HepG2 (cell line): ENCODE measurements around the gene LYRM2. TPM values are rescaled to one million over a fixed set of nuclear protein-coding genes. Genes with fewer than 3 reads are reported as not detected.

ENCODE experiments used
- ATAC-seq: fragments of 200-7000 bp; cut with Tn5 transposase; 3 replicates; pipeline ENCODE4 v1.9.1; 2020; ENCODE audit warnings: mild to moderate bottlenecking, moderate library complexity
- BruUV-seq: library from RNA; stranded (reverse); fragments of 400-500 nt; replicated peaks from 2 replicates; lab custom pipeline; 2021; lab: Mats Ljungman, UMichigan
- CTCF ChIA-PET: fragments of 300-600 bp; formaldehyde crosslinking; extraction: SDS; loops from one replicate; lab custom pipeline; 2021; ENCODE audit warnings: low total read pairs, inconsistent platforms, low intra/inter-chr PET ratio; lab: Yijun Ruan, JAX
- POLR2A ChIA-PET: fragments of 350-600 bp; sonication (Branson Sonifier 250); formaldehyde crosslinking; loops from one replicate; lab custom pipeline; 2020; ENCODE audit warnings: antibody characterized with exemption, inconsistent platforms; lab: Yijun Ruan, JAX
- DNase-seq: peaks from one replicate; pipeline ENCODE4 v3.0.0-alpha.2; 2015; ENCODE audit warnings: low spot score
- FAIRE-seq: peaks from 3 replicates; lab custom pipeline; 2011; peaks lifted over from hg19 to GRCh38; lab: Jason Lieb, UNC
- H2AFZ ChIP-seq: one replicate; pipeline ENCODE4 v1.6.1; 2011; ENCODE audit warnings: low read length, inconsistent platforms
- H3K27ac ChIP-seq: fragments of 300-600 bp; 3 replicates; pipeline ENCODE4 v1.8.0; 2011; ENCODE audit warnings: mixed run types, mild to moderate bottlenecking, mixed read lengths, low read length, inconsistent platforms; ENCODE audit not compliant: insufficient read depth; ENCODE audit errors: extremely low read length
- H3K27me3 ChIP-seq, 2 experiments: fragments of 200-600 bp in 1 of 2; 2 replicates in 1 of 2; 3 replicates in 1 of 2; pipeline versions ENCODE4 v1.6.0 to v1.8.0; 2011; ENCODE audit warnings: low read length in 2 of 2, mild to moderate bottlenecking in 2 of 2, moderate library complexity in 2 of 2, inconsistent platforms in 1 of 2; ENCODE audit not compliant: insufficient read depth in 2 of 2, control insufficient read depth in 1 of 2
- H3K36me3 ChIP-seq, 2 experiments: fragments of 200-600 bp in 1 of 2; replicated peaks in 1 of 2; 2 replicates in 1 of 2; 3 replicates in 1 of 2; pipeline versions ENCODE4 v1.5.1 to v1.8.0; 2011; ENCODE audit warnings: low read length in 2 of 2, inconsistent platforms in 1 of 2; ENCODE audit not compliant: insufficient read depth in 2 of 2, control insufficient read depth in 1 of 2
- H3K4me1 ChIP-seq: 2 replicates; pipeline ENCODE4 v1.5.1; 2012; ENCODE audit warnings: low read length, inconsistent platforms; ENCODE audit not compliant: insufficient read depth
- H3K4me2 ChIP-seq: 2 replicates; pipeline ENCODE4 v1.6.0; 2011; ENCODE audit warnings: low read depth, low read length, inconsistent platforms
- H3K4me3 ChIP-seq, 3 experiments: fragments of 200-600 bp in 1 of 3; sonication (generic), shearing (Covaris generic) in 1 of 3; replicated peaks in 1 of 3; 2 replicates each; pipeline ENCODE4 v1.5.1; 2011 to 2016; ENCODE audit warnings: low read length in 3 of 3, inconsistent platforms in 2 of 3, low read depth in 2 of 3, mild to moderate bottlenecking in 2 of 3, control low read depth in 1 of 3, mixed read lengths in 1 of 3; ENCODE audit not compliant: insufficient read depth in 1 of 3
- H3K79me2 ChIP-seq: one replicate; pipeline ENCODE4 v1.6.1; 2011; ENCODE audit warnings: low read length, inconsistent platforms; ENCODE audit not compliant: insufficient read depth
- H3K9ac ChIP-seq: 2 replicates; pipeline ENCODE4 v1.6.0; 2011; ENCODE audit warnings: mild to moderate bottlenecking, low read depth, low read length, inconsistent platforms; ENCODE audit not compliant: insufficient read depth
- H3K9me3 ChIP-seq: 2 replicates; pipeline ENCODE4 v1.5.1; 2012; ENCODE audit warnings: mild to moderate bottlenecking, low read length
- H4K20me1 ChIP-seq: 2 replicates; pipeline ENCODE4 v1.6.0; 2011; ENCODE audit warnings: inconsistent platforms, mild to moderate bottlenecking, low read length, moderate library complexity; ENCODE audit not compliant: insufficient read depth
- CREBL2 ChIP-seq: sonication (generic); formaldehyde crosslinking; IDR thresholded peaks from 2 replicates; pipeline ENCODE4 v1.8.1; 2023; ENCODE audit warnings: missing genetic modification reagents, mild to moderate bottlenecking, borderline replicate concordance
- MAFG ChIP-seq: sonication (generic); formaldehyde crosslinking; IDR thresholded peaks from 2 replicates; pipeline ENCODE4 v1.5.1; 2020; ENCODE audit warnings: mild to moderate bottlenecking, missing genetic modification reagents
- MBD4 ChIP-seq: IDR thresholded peaks from 2 replicates; pipeline ENCODE4 v1.6.1; 2012; ENCODE audit warnings: low read length, inconsistent platforms, borderline replicate concordance
- MNT ChIP-seq: fragments of 450-650 bp; IDR thresholded peaks from 2 replicates; pipeline ENCODE4 v1.6.1; 2016
- NR2F6 ChIP-seq, 2 experiments: IDR thresholded peaks; 2 replicates each; pipeline ENCODE4 v1.6.1; 2016; ENCODE audit warnings: antibody characterized with exemption in 1 of 2, mild to moderate bottlenecking in 1 of 2
- PHF20 ChIP-seq: sonication (generic); formaldehyde crosslinking; IDR thresholded peaks from 2 replicates; pipeline ENCODE4 v1.5.0; 2020; ENCODE audit warnings: mild to moderate bottlenecking, missing genetic modification reagents
- SOX5 ChIP-seq: IDR thresholded peaks from 2 replicates; pipeline ENCODE4 v1.6.1; 2016; ENCODE audit warnings: borderline replicate concordance
- ZEB1 ChIP-seq: IDR thresholded peaks from 2 replicates; pipeline ENCODE4 v1.6.1; 2012; ENCODE audit warnings: mild to moderate bottlenecking, low read depth, inconsistent platforms; ENCODE audit not compliant: insufficient replicate concordance
- ZFP62 ChIP-seq: sonication (generic); formaldehyde crosslinking; IDR thresholded peaks from 2 replicates; pipeline ENCODE4 v1.4.0; 2020; ENCODE audit warnings: missing genetic modification reagents
- ZMAT3 ChIP-seq: sonication (generic); formaldehyde crosslinking; conservative IDR thresholded peaks from 2 replicates; pipeline ENCODE4 v1.7.0; 2021; ENCODE audit warnings: missing genetic modification reagents
- ZNF3 ChIP-seq: IDR thresholded peaks from 2 replicates; pipeline ENCODE4 v1.7.0; 2017; ENCODE audit warnings: inconsistent platforms
- ZNF317 ChIP-seq: sonication (generic); formaldehyde crosslinking; IDR thresholded peaks from 2 replicates; pipeline ENCODE4 v1.5.0; 2020; ENCODE audit warnings: mild to moderate bottlenecking, missing genetic modification reagents
- ZNF530 ChIP-seq: sonication (generic); formaldehyde crosslinking; IDR thresholded peaks from 2 replicates; pipeline ENCODE4 v1.5.0; 2020; ENCODE audit warnings: low read depth, mild to moderate bottlenecking, missing genetic modification reagents
- WGBS: methylation state at CpG from one replicate; pipeline ENCODE4 v1.1.6; 2017; ENCODE audit warnings: low lambda C conversion rate; 5-methylcytosine and 5-hydroxymethylcytosine counted together
- in situ Hi-C: cut with HindIII; loops from 2 replicates; pipeline ENCODE4 v1.10.0; 2017; ENCODE audit warnings: low pct_unique_long_range_greater_than_20kb; ENCODE audit not compliant: extremely low pct_ligation_motif_present
- intact Hi-C: fragments of 100-400 bp; cut with micrococcal nuclease; formaldehyde crosslinking; loops from one replicate; pipeline ENCODE4 v1.10.0; 2022; ENCODE audit not compliant: unreplicated experiment
- polyA plus RNA-seq, 8 experiments: library from polyadenylated mRNA; depleted of rRNA in 3 of 8; stranded (reverse) in 7 of 8; unstranded in 1 of 8; fragments of >200 nt; fragmentation: Illumina TruSeq in 4 of 8; extraction: Trizol in 4 of 8; gene quantifications; 2 replicates each; pipeline versions ENCODE4 v1.2.1 to v1.2.3, GENCODE V29; 2011 to 2016; ENCODE audit warnings: low read depth in 4 of 8, missing spikeins in 1 of 8, mixed read lengths in 1 of 8; ENCODE audit not compliant: insufficient read depth in 1 of 8
- total RNA-seq, 5 experiments: library from RNA; depleted of rRNA; stranded (reverse); fragments of >200 nt; fragmentation: Illumina TruSeq; extraction: Trizol; gene quantifications; 2 replicates each; pipeline ENCODE4 v1.2.3, GENCODE V29; 2016; ENCODE audit warnings: low read depth in 1 of 5

The LYRM2 gene
- total and polyA plus RNA-seq, 2 of the 13 experiments (the other 11 are each of a cell fraction or from before 2014, with no cell fraction given), result 17.8 to 32.6 TPM

- TF ChIP-seq ZEB1, result no peak
Measured at GRCh38 chr6:89555031-89555430, 83.5 kb downstream of the LYRM2 start (continued).

GRCh38 chr6:89554106-89554505 lies 84.4 kb downstream of the LYRM2 start:
- Histone ChIP-seq H3K27me3 (no peaks in the 10 kb centered on the region), H3K36me3 (no peaks in the 10 kb centered on the region), H3K9me3 (no peaks in the 10 kb centered on the region), H3K9ac (no peak overlapping the region), H2AFZ (no peak overlapping the region), H3K79me2 (no peaks in the 10 kb centered on the region), H3K27ac (no peak overlapping the region), H4K20me1 (no peaks in the 10 kb centered on the region), H3K4me2 (no peak overlapping the region), H3K4me1 (no peaks in the 10 kb centered on the region), H3K4me3 (no peak overlapping the region)
- FAIRE-seq, result no peak
- BruUV-seq, result no TSS peak
- in situ Hi-C loops, result no loop called here
- WGBS, result 17% methylated on average over 5 of the region's 5 CpGs
- DNase-seq, result no peak
- ATAC-seq, result no peak
- no peak for TF ChIP-seq ZNF530 (CRISPR knock-in tag)
- TF ChIP-seq MNT, result peak; percentile 31; the same call in 1 of the 2 replicates
- CTCF ChIA-PET, result no interaction called here
- POLR2A ChIA-PET, result no interaction called here
- intact Hi-C loops, result no loop called here

- WGBS, result 29% methylated on average over 5 of the region's 5 CpGs
- TF ChIP-seq PHF20 (CRISPR knock-in tag) (no peak), MAFG (CRISPR knock-in tag) (no peak), NR2F6 (IDR thresholded peaks at IDR 0.05) (no peak), NR2F6 (CRISPR knock-in tag; IDR thresholded peaks at IDR 0.05) (no peak), ZNF3 (CRISPR knock-in tag) (no peak), SOX5 (CRISPR knock-in tag) (no peak), ZFP62 (CRISPR knock-in tag) (no peak), ZMAT3 (no peak), ZNF317 (CRISPR knock-in tag) (no peak), CREBL2 (CRISPR knock-in tag) (no peak), MBD4 (no peak)
Measured at GRCh38 chr6:89553431-89553830, 85.1 kb downstream of the LYRM2 start.

More at GRCh38 chr6:89553431-89553830, 85.1 kb downstream of the LYRM2 start:
- Histone ChIP-seq H3K27ac (no peak overlapping the region), H4K20me1 (no peaks in the 10 kb centered on the region), H3K27me3 (no peaks in the 10 kb centered on the region), H3K4me3 (no peak overlapping the region), H3K4me1 (no peaks in the 10 kb centered on the region), H3K4me2 (no peak overlapping the region), H3K9ac (no peak overlapping the region), H3K79me2 (no peaks in the 10 kb centered on the region), H3K36me3 (no peaks in the 10 kb centered on the region), H3K9me3 (no peaks in the 10 kb centered on the region), H2AFZ (no peak overlapping the region)
- POLR2A ChIA-PET, result no interaction called here
- CTCF ChIA-PET, result no interaction called here
- no peak for DNase-seq
- intact Hi-C loops, result no loop called here
- in situ Hi-C loops, result no loop called here
- no TSS peak for BruUV-seq
- ATAC-seq, result no peak
- FAIRE-seq, result no peak
